Measurements from ENCODE around the gene CFTR.

CFTR gene

DNA sequence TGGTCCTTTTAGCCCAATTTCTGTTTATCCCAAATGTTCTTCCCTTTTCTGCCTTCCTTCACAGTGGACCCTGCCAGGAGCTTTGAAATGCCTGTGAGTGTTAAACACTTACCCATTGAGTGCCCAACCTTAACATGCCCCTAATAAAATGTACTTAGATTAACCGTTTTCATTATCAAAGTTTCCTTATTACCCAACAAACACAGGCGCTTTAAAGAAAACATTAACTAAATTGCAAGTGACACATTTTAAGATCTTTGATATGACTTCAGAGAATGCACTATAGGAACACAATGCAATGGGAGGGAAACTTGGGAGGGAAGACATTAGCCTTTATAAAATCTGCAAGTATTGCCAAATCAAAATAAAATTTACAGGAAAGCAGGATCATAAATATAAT, 177.0 kb downstream of the CFTR start:
- TF ChIP-seq CTCF (IDR thresholded peaks at IDR 0.05): no peak
- no peaks in the 10 kb centered on the region for H3K9me3 ChIP-seq
- no peak overlapping the region for H3K27ac ChIP-seq
- no peaks in the 10 kb centered on the region for H3K4me1 ChIP-seq (ENCODE audit: control insufficient read depth in 1 of 2, insufficient read depth in 1 of 2, low read depth in 1 of 2, low read length in 1 of 2)
- H3K36me3 ChIP-seq: no peaks in the 10 kb centered on the region
- H3K27me3 ChIP-seq: no peaks in the 10 kb centered on the region
- no peak overlapping the region for H3K4me3 ChIP-seq (ENCODE audit: low read depth in 1 of 2, low read length in 1 of 2)

GRCh38 chr7:117659531-117660011, 179.7 kb downstream of the CFTR start:
- TF ChIP-seq CTCF (IDR thresholded peaks at IDR 0.05): no peak
- H3K4me3 ChIP-seq (ENCODE audit: low read depth in 1 of 2, low read length in 1 of 2): no peak overlapping the region
- H3K27me3 ChIP-seq: no peaks in the 10 kb centered on the region
- H3K4me1 ChIP-seq (ENCODE audit: control insufficient read depth in 1 of 2, insufficient read depth in 1 of 2, low read depth in 1 of 2, low read length in 1 of 2): no peaks in the 10 kb centered on the region
- H3K9me3 ChIP-seq: no peaks in the 10 kb centered on the region
- H3K27ac ChIP-seq: no peak overlapping the region
- no peaks in the 10 kb centered on the region for H3K36me3 ChIP-seq

DNA sequence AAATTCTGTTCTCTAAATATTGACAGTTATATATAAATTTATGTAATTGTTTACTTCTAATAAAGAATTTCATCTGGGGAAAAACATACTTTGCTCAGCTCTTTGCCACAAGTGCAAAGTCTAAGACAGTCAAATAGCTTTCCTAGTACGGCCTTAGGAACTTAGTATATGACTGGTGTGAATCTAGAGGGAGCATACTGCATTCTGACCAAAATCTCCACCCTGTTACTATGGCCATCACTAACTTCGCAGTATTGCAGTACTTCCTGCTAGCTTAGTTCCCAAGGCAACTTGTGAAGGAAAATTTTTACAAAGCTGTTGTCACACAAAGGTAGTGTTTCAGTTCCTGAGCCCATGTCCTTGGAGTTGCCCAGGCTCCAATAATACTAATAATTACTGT, 181.5 kb downstream of the CFTR start:
- H3K27ac ChIP-seq: no peak overlapping the region
- TF ChIP-seq CTCF (IDR thresholded peaks at IDR 0.05): no peak

DNA sequence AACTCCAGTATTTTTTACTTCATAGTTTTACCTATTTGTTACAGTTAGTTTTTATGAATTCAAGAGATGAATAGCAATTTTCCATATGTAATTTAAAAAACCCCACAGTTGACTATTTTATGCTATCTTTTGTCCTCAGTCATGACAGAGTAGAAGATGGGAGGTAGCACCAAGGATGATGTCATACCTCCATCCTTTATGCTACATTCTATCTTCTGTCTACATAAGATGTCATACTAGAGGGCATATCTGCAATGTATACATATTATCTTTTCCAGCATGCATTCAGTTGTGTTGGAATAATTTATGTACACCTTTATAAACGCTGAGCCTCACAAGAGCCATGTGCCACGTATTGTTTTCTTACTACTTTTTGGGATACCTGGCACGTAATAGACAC, 184.2 kb downstream of the CFTR start:
- Histone ChIP-seq H3K4me1 (ENCODE audit: control insufficient read depth in 1 of 2, insufficient read depth in 1 of 2, low read depth in 1 of 2, low read length in 1 of 2) (no peaks in the 10 kb centered on the region), H3K27ac (no peak overlapping the region), H3K9me3 (no peaks in the 10 kb centered on the region), H3K27me3 (no peaks in the 10 kb centered on the region), H3K36me3 (no peaks in the 10 kb centered on the region), H3K4me3 (ENCODE audit: low read depth in 1 of 2, low read length in 1 of 2) (no peak overlapping the region)
- TF ChIP-seq CTCF (IDR thresholded peaks at IDR 0.05): no peak

More for the DNA sequence above, 181.5 kb downstream of the CFTR start:
- H3K27me3 ChIP-seq: no peaks in the 10 kb centered on the region
- H3K4me3 ChIP-seq (ENCODE audit: low read depth in 1 of 2, low read length in 1 of 2): no peak overlapping the region
- no peaks in the 10 kb centered on the region for H3K4me1 ChIP-seq (ENCODE audit: control insufficient read depth in 1 of 2, insufficient read depth in 1 of 2, low read depth in 1 of 2, low read length in 1 of 2)
- H3K36me3 ChIP-seq: no peaks in the 10 kb centered on the region
- no peaks in the 10 kb centered on the region for H3K9me3 ChIP-seq

DNA sequence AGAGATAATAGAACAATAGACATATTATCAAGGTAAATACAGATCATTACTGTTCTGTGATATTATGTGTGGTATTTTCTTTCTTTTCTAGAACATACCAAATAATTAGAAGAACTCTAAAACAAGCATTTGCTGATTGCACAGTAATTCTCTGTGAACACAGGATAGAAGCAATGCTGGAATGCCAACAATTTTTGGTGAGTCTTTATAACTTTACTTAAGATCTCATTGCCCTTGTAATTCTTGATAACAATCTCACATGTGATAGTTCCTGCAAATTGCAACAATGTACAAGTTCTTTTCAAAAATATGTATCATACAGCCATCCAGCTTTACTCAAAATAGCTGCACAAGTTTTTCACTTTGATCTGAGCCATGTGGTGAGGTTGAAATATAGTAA, 185.5 kb downstream of the CFTR start:
- no peak for TF ChIP-seq CTCF (IDR thresholded peaks at IDR 0.05)
- Histone ChIP-seq H3K27me3 (no peaks in the 10 kb centered on the region), H3K9me3 (no peaks in the 10 kb centered on the region), H3K27ac (no peak overlapping the region), H3K36me3 (no peaks in the 10 kb centered on the region), H3K4me3 (ENCODE audit: low read depth in 1 of 2, low read length in 1 of 2) (no peak overlapping the region), H3K4me1 (ENCODE audit: control insufficient read depth in 1 of 2, insufficient read depth in 1 of 2, low read depth in 1 of 2, low read length in 1 of 2) (no peaks in the 10 kb centered on the region)

DNA sequence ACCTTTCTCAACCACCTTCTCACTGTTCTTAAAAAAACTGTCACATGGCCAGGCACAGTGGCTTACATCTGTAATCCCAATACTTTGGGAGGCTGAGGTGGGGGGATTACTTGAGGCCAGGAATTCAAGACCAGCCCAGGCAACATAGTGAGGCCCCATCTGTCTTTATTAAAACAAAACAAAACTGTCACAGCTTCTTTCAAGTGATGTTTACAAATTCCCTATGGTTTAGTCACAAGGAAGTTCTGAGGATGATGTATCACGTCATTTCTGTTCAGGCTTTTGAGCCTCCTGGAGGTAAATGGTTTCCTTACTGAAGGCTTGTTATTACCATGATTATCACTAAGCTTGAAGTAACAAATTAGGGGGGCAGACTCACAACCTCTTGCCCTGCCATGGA, 186.2 kb downstream of the CFTR start:
- Histone ChIP-seq H3K4me3 (ENCODE audit: low read depth in 1 of 2, low read length in 1 of 2) (no peak overlapping the region), H3K36me3 (no peaks in the 10 kb centered on the region), H3K27ac (no peak overlapping the region), H3K4me1 (ENCODE audit: control insufficient read depth in 1 of 2, insufficient read depth in 1 of 2, low read depth in 1 of 2, low read length in 1 of 2) (no peaks in the 10 kb centered on the region), H3K9me3 (no peaks in the 10 kb centered on the region), H3K27me3 (no peaks in the 10 kb centered on the region)
- no peak for TF ChIP-seq CTCF (IDR thresholded peaks at IDR 0.05)
